Peyer's patch (tissue), 4 donors: ENCODE results near the gene PTPRU. TPM values are rescaled to one million over a fixed set of nuclear protein-coding genes. Genes with fewer than 3 reads are reported as not detected.

Source experiments
- DNase-seq, 3 donors: peaks; one replicate each; pipeline ENCODE4 v3.0.0-alpha.2; 2017 to 2019
- H3K27ac ChIP-seq, 4 donors: fragments of 200-600 bp; sonication (generic); one replicate each; pipeline ENCODE4 v1.5.1; 2016 to 2019
- H3K27me3 ChIP-seq, 2 donors: fragments of 200-600 bp; sonication (generic); one replicate each; pipeline ENCODE4 v1.5.1; 2019
- H3K36me3 ChIP-seq, 3 donors: fragments of 200-600 bp; sonication (generic); one replicate each; pipeline ENCODE4 v1.5.1; 2016 to 2019
- H3K4me1 ChIP-seq, 4 donors: fragments of 200-600 bp; sonication (generic); one replicate each; pipeline ENCODE4 v1.5.1; 2016 to 2019
- H3K4me3 ChIP-seq, 4 donors: fragments of 200-600 bp; sonication (generic); 1 replicate in 3 of 4; 2 replicates in 1 of 4; pipeline ENCODE4 v1.5.1; 2016 to 2019; ENCODE audit warnings: mild to moderate bottlenecking in 1 of 4
- H3K9me3 ChIP-seq, 4 donors: fragments of 200-600 bp; sonication (generic); one replicate each; pipeline ENCODE4 v1.5.1; 2016 to 2019; ENCODE audit warnings: mild to moderate bottlenecking in 1 of 4
- CTCF ChIP-seq, 6 experiments: fragments of 450-650 bp in 4 of 6; fragments of 200-600 bp in 2 of 6; sonication (generic) in 1 of 6; IDR thresholded peaks; one replicate each; pipeline ENCODE4 v1.5.1; 2017 to 2019; ENCODE audit warnings: antibody characterized with exemption in 6 of 6, mild to moderate bottlenecking in 3 of 6, moderate library complexity in 1 of 6
- POLR2A ChIP-seq, 2 donors: fragments of 450-650 bp; IDR thresholded peaks; one replicate each; pipeline ENCODE4 v1.5.1; 2017; ENCODE audit warnings: antibody characterized with exemption in 2 of 2, mild to moderate bottlenecking in 2 of 2, moderate library complexity in 2 of 2
- total RNA-seq, 4 donors: library from RNA; depleted of rRNA; stranded (reverse); fragments of >200 nt; gene quantifications; one replicate each; pipeline ENCODE4 v1.1.0, GENCODE V29; 2016

PTPRU gene
- total RNA-seq, 4 donors from 2014 or later: 0.18 to 5.0 (median 4.0) TPM

- TF ChIP-seq POLR2A (IDR thresholded peaks at IDR 0.05): no peak
- H3K9me3 ChIP-seq: no peaks in the 10 kb centered on the region
- no peaks in the 10 kb centered on the region for H3K36me3 ChIP-seq
- H3K27ac ChIP-seq: peak overlapping the region in 2 of 4 donors; percentile 26 to 52
- DNase-seq: peak in 1 of 3 donors; percentile 53
- peaks cover 0 to 24% (median 16%) of the 10 kb centered on the region in 4 donors for H3K4me1 ChIP-seq
- peaks cover 0 to 8% of the 10 kb centered on the region in 2 donors for H3K27me3 ChIP-seq
- H3K4me3 ChIP-seq: peak overlapping the region; percentile 40 to 71 (median 65)
Observed at GRCh38 chr1:29237129-29237821, 953 bp downstream of the PTPRU start.

- Histone ChIP-seq H3K4me3 (peak overlapping the region; percentile 14 to 68 (median 32)), H3K9me3 (no peaks in the 10 kb centered on the region), H3K36me3 (no peaks in the 10 kb centered on the region), H3K4me1 (peaks cover 0 to 24% (median 16%) of the 10 kb centered on the region in 4 donors), H3K27me3 (peaks cover 0 to 8% of the 10 kb centered on the region in 2 donors), H3K27ac (peak overlapping the region in 2 of 4 donors; percentile 0 to 25)
- no peak for TF ChIP-seq CTCF (IDR thresholded peaks at IDR 0.05)
- DNase-seq: no peak
Observed at GRCh38 chr1:29237852-29238619, 1.7 kb downstream of the PTPRU start.

GRCh38 chr1:29238620-29239002, 2.3 kb downstream of the PTPRU start:
- TF ChIP-seq POLR2A (IDR thresholded peaks at IDR 0.05) (no peak), CTCF (IDR thresholded peaks at IDR 0.05) (no peak)
- no peaks in the 10 kb centered on the region for H3K9me3 ChIP-seq
- peak overlapping the region in 3 of 4 donors; percentile 30 to 68 (median 33) for H3K4me3 ChIP-seq
- peaks cover 0 to 24% (median 16%) of the 10 kb centered on the region in 4 donors for H3K4me1 ChIP-seq
- no peaks in the 10 kb centered on the region for H3K36me3 ChIP-seq
- peak overlapping the region in 2 of 4 donors; percentile 0 to 25 for H3K27ac ChIP-seq
- no peak for DNase-seq
- peaks cover 0 to 8% of the 10 kb centered on the region in 2 donors for H3K27me3 ChIP-seq

GRCh38 chr1:29239142-29239541, 2.8 kb downstream of the PTPRU start:
- no peak for TF ChIP-seq POLR2A (IDR thresholded peaks at IDR 0.05)
- TF ChIP-seq CTCF (IDR thresholded peaks at IDR 0.05): no peak
- Histone ChIP-seq H3K9me3 (no peaks in the 10 kb centered on the region), H3K4me3 (no peak overlapping the region), H3K27ac (no peak overlapping the region), H3K36me3 (no peaks in the 10 kb centered on the region), H3K4me1 (peaks cover 0 to 24% (median 16%) of the 10 kb centered on the region in 4 donors), H3K27me3 (peaks cover 0 to 8% of the 10 kb centered on the region in 2 donors)
- DNase-seq: no peak

GRCh38 chr1:29240400-29240837, 4.1 kb downstream of the PTPRU start:
- TF ChIP-seq POLR2A (IDR thresholded peaks at IDR 0.05): no peak
- no peak for TF ChIP-seq CTCF (IDR thresholded peaks at IDR 0.05)
- DNase-seq: no peak
- Histone ChIP-seq H3K27me3 (peaks cover 0 to 8% of the 10 kb centered on the region in 2 donors), H3K4me1 (peaks cover 0 to 24% (median 16%) of the 10 kb centered on the region in 4 donors), H3K4me3 (no peak overlapping the region), H3K36me3 (no peaks in the 10 kb centered on the region), H3K9me3 (no peaks in the 10 kb centered on the region), H3K27ac (no peak overlapping the region)

- Histone ChIP-seq H3K9me3 (no peaks in the 10 kb centered on the region), H3K4me3 (no peak overlapping the region), H3K4me1 (peaks cover 0 to 22% (median 15%) of the 10 kb centered on the region in 4 donors), H3K36me3 (no peaks in the 10 kb centered on the region), H3K27ac (no peak overlapping the region), H3K27me3 (peaks cover 0 to 8% of the 10 kb centered on the region in 2 donors)
- TF ChIP-seq CTCF (IDR thresholded peaks at IDR 0.05) (no peak), POLR2A (IDR thresholded peaks at IDR 0.05) (no peak)
- no peak for DNase-seq
Observed at GRCh38 chr1:29240986-29241385, 4.7 kb downstream of the PTPRU start.
